Measurements from ENCODE around the gene UBE2J1.

DNA sequence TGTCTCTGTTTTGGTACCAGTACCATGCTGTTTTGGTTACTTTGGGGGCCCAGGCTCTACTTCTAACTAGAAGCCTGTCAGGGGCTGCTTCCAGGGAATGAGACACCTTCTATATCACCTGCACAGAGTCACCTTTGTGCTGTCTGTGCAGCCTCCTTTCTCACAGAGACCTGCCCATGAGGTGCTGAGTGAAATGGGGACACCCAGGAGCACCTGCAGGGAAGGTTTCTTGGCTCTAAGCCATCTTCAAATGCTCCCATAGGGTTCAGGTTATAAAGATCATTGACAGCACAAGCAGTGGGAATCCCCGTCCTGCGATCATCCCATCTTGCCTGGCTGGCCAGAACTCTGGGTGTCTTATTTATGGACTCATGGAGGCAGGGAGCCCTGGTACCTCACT lies 56.5 kb downstream of the UBE2J1 start:
- TF ChIP-seq, protein P1, sequence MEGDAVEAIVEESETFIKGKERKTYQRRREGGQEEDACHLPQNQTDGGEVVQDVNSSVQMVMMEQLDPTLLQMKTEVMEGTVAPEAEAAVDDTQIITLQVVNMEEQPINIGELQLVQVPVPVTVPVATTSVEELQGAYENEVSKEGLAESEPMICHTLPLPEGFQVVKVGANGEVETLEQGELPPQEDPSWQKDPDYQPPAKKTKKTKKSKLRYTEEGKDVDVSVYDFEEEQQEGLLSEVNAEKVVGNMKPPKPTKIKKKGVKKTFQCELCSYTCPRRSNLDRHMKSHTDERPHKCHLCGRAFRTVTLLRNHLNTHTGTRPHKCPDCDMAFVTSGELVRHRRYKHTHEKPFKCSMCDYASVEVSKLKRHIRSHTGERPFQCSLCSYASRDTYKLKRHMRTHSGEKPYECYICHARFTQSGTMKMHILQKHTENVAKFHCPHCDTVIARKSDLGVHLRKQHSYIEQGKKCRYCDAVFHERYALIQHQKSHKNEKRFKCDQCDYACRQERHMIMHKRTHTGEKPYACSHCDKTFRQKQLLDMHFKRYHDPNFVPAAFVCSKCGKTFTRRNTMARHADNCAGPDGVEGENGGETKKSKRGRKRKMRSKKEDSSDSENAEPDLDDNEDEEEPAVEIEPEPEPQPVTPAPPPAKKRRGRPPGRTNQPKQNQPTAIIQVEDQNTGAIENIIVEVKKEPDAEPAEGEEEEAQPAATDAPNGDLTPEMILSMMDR (IDR thresholded peaks at IDR 0.05; ENCODE audit: low read length): no peak
- no peak for TF ChIP-seq EZH2 (optimal IDR thresholded peaks at IDR 0.05; ENCODE audit: low read depth, low read length)

Measured in MM.1S (cell line).